ENCODE measurements around the gene UHMK1.

DNA sequence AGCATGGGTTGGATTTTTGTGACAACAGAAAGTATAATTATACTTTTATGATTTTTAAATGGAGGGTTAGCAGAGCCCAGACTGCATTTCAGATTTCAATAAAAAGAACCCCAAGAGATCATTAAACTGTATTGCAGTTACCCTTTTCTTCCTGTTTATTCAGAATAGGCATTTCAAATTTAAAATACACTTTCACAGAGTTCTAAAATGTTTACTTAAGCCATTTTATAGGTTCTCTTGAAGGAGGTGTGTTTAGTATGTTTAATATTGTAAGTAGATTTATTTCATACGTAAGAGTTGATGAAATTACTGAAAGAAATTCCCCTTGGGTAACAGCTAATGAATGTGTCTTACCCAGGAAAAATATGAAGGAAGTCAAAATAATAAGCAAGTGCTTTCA is 81.3 kb downstream of the UHMK1 start:
- no peak for TF ChIP-seq CTCF (IDR thresholded peaks at IDR 0.05)
- no peak for TF ChIP-seq POLR2A (IDR thresholded peaks at IDR 0.05)
